AG09309 (cell line): Measurements from ENCODE around the gene STX16.

Experiments
- DNase-seq: peaks from one replicate; pipeline ENCODE4 v3.0.0-alpha.2; 2010; ENCODE audit warnings: low read depth
- H3K4me3 ChIP-seq: 2 replicates; pipeline ENCODE4 v1.5.1; 2011; ENCODE audit warnings: mild to moderate bottlenecking, low read depth, low read length, moderate library complexity; ENCODE audit not compliant: control insufficient read depth
- CTCF ChIP-seq: IDR thresholded peaks from 2 replicates; pipeline ENCODE4 v1.5.1; 2011; ENCODE audit warnings: mild to moderate bottlenecking, low read depth, low read length, inconsistent platforms; ENCODE audit not compliant: insufficient read depth, control insufficient read depth; ENCODE audit errors: missing control alignments

The STX16 gene

GRCh38 chr20:58608096-58608840 is 42.8 kb upstream of the STX16 start:
- H3K4me3 ChIP-seq: no peak overlapping the region

GRCh38 chr20:58609026-58609425 is 42.1 kb upstream of the STX16 start:
- no peak for DNase-seq
- no peak for TF ChIP-seq CTCF
- H3K4me3 ChIP-seq: no peak overlapping the region

More at GRCh38 chr20:58608096-58608840, 42.8 kb upstream of the STX16 start:
- DNase-seq: no peak
- no peak for TF ChIP-seq CTCF

GRCh38 chr20:58610071-58610800 is 40.8 kb upstream of the STX16 start:
- no peak for DNase-seq
- TF ChIP-seq CTCF: no peak
- H3K4me3 ChIP-seq: no peak overlapping the region

GRCh38 chr20:58610811-58611210 is 40.3 kb upstream of the STX16 start:
- H3K4me3 ChIP-seq: no peak overlapping the region
- no peak for TF ChIP-seq CTCF
- DNase-seq: no peak

- H3K4me3 ChIP-seq: no peak overlapping the region
- no peak for DNase-seq
- no peak for TF ChIP-seq CTCF
Observed at GRCh38 chr20:58611236-58612030, 39.6 kb upstream of the STX16 start.

- no peak for DNase-seq
- TF ChIP-seq CTCF: no peak
- no peak overlapping the region for H3K4me3 ChIP-seq
Observed at GRCh38 chr20:58612121-58612691, 38.9 kb upstream of the STX16 start.
